Fibroblast of gingiva (primary cell): ENCODE measurements around the gene COL23A1.
A peak's percentile ranks its signal among the peaks of the same experiment; 100 is the strongest.

ENCODE experiments used
- DNase-seq: peaks from one replicate; pipeline ENCODE4 v3.0.0-alpha.2; 2011; ENCODE audit warnings: low read depth

The COL23A1 gene

DNA sequence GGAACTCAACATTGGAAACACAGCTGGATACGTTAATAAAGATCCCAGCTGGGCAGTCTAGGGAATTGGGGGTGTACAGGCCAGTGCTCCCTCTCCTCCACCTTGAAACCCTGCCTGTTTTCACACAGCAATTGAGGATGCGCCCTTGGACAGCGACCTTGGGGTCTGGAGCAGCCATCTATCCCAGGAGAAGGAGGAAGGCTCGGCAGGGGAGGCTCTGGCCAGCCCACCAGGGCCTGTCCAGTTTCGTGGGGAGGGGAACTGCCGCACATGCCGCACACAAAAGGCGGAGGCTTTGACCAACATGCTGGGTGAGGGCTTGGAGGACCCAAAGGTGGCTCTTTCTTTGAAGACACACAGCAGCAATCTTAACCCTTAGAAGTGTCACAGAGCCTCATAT is 1.4 kb downstream of the COL23A1 start:
- no peak for DNase-seq

DNA sequence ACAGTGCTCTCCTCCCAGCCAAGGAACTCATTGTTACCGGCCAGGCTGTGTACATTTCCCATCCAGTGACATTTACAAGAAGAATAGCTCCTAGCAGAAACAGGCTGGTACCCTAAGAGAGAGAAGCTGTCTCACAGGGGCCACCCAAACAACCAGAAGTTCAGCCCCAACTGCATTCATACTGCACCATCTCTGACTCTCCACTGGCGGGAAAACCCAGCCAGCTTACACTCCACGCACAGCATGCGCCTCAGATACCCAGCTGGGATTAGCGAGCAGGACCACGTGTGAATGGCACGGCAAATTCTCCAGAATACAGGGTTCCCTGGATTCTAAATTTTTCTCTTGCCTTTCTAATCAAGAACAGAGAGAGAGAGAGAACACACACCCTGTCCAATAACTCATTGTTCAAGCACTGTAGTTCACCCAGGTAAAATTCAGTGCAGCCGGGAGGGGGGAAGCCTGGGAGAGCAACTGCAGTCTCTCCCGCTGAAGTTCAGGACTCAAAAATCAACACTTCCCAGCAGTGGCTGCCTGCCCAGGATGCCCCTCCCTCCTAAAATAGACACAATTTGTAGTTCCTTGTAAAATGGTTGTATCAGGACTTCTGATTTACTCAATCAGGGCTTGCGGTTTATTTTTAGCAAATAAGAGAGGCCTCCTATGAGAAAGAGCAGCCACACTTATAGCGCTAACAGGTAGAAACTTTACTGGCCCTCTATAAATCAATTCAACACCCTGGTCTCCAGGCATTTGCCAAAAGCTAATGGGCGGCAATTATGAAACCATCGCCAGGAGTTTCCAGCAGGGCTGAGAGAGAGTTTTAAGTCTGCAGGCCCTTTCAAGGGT is 2.2 kb downstream of the COL23A1 start:
- DNase-seq: no peak

DNA sequence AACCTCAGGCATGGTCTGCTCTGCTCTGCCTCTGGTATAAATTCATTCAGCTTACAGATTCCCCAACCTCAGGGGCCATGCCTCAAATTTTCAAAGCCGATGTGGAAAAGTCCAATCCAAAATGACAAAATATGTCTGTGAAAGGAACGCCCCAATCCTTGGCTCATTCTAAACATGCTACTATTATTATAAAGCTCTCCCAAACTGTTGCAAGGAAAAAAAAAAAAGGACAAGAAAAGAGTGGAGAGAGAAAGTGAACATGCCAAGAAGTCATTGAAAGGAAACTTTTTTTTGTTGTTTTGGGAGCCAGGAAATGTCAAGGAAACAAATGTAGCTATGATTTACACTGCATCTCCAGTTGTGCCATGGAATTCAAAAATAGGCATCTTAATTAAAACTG is 3.8 kb downstream of the COL23A1 start:
- no peak for DNase-seq

DNA sequence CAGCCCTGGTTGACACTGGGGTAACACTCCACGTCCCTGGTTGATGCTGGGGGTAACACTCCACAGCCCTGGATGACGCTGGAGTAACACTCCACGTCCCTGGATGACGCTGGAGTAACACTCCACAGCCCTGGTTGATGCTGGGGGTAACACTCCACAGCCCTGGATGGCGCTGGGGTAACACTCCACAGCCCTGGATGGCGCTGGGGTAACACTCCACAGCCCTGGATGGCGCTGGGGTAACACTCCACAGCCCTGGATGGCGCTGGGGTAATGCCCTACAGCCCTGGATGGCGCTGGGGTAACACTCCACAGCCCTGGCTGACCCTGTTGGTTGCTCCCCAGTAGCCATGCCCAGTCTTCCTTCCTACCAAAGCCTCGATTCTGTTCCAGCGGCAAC is 4.8 kb downstream of the COL23A1 start:
- DNase-seq: peak; percentile 25

DNA sequence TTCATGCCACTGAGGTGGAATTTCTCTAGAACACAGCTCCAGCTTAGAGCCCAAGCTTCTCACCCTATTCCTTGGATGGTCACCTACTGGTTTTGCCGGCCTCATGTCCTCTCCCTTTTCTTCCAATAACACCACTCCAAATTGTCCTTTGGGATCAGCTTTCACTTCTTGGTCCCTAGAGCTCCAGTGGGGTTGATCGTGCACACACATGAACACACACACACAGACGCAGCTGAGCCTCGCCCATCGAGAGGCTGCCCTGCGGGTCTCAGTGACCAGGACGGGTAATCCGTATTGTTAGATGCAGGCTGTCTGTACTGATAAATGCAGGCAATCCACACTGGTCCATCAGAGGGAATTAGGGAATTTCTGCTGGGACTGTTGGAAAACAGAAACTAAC is 6.9 kb downstream of the COL23A1 start:
- no peak for DNase-seq

DNA sequence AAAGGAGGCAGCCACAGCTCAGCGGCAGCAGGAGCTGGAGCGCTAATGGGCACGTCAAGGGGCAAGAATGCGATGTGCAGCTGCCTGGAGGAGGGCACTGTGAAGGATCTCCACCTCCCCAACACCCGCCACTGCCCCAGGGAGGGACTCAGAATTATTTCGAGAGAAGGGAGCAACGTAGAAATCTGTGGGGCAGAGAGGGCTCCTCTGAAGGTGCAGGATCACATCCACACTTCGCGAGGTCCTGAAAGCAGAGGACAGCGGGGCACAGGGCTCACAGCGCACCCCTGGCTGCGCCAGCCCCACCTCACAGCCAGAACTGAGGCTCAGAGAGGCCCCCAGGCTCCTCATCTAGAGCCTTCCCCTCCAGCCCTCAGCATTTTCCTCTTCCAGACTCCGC is 7.9 kb downstream of the COL23A1 start:
- no peak for DNase-seq

DNA sequence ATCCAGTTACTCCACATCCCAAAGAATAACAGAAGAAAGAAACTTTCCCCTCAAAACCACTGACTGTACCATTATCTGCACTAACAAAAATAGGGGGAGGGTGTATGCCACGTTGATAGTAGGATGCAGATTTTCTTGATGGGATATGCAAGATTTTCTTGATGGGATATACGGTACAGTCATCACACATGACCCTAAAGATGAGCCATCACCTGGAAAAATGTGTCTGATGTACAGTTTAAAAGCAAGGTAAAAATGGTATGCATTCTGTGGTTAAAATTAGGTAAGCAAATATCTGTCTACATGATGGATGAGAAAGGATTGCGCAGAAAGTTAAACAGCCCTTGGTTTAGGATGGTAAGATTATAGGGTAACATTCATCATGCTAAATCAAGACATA is 8.6 kb downstream of the COL23A1 start:
- DNase-seq: no peak

DNA sequence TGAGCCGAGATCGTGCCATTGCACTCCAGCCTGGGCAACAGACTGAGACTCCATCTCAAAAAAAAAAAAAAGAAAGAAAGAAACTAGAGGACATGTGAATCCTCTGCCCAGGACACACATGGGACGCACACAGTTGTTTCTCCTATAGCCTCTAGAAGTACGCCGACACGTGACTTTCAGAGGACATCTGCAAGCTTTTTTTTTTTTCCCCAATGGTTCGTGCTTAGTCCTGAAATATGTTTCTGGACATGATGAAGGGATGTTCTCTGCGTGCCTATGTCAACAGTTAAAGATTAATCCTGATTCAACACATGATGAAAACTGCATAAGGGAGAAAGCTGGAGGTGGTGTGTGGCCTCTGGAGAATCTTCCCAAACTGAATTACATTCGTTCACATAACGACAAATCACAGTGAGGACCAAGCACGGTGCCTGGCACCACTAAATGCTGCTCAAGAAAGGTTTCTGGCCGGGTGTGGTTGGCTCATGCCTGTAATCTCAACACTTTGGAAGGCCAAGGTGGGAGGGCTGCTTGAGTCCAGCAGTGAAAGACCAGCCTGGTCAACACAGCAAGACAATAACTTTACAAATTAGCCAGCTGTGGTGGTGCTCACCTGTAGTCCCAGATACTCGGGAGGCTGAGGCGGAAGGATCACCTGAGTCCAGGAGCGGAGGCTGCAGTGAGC is 9.8 kb downstream of the COL23A1 start:
- no peak for DNase-seq

DNA sequence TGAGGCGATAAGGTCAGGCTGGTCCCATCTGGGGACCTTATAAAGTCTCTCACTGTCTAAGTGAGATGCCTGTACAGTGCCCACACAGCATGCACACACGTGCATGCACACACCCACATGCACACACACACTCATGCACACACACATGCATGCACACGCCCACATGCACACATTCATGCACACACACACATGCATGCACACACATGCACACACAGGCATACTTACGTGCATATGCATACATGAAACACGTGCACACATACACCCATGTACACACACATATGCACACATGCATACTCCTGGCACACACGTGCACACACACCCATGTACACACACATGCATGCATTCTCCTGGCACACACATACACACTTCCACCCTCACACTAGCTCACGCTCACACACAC is 12.2 kb downstream of the COL23A1 start:
- no peak for DNase-seq

DNA sequence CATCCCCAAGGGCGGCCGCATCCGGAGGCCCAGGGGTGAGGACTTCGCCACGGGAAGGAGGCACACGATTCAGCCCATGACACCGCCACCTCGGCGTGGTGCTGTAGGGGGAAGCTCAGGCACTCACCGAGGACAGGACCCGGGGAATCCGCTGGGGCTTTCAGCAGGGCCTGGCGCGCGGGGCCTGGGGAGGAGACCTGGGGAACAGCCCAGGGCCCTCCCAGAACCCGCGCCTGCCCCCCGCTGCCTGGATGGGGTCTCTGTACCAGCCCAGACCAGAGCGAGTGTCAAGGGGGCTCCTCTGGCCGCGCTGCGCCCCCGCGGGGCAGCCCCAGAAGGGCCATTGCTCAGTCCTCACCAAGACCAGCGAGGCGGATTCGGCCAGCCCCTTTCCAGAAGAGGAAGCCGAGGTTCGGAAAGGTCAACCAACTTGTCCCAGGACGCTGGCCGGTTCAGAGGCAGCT is 12.8 kb downstream of the COL23A1 start:
- DNase-seq: no peak

DNA sequence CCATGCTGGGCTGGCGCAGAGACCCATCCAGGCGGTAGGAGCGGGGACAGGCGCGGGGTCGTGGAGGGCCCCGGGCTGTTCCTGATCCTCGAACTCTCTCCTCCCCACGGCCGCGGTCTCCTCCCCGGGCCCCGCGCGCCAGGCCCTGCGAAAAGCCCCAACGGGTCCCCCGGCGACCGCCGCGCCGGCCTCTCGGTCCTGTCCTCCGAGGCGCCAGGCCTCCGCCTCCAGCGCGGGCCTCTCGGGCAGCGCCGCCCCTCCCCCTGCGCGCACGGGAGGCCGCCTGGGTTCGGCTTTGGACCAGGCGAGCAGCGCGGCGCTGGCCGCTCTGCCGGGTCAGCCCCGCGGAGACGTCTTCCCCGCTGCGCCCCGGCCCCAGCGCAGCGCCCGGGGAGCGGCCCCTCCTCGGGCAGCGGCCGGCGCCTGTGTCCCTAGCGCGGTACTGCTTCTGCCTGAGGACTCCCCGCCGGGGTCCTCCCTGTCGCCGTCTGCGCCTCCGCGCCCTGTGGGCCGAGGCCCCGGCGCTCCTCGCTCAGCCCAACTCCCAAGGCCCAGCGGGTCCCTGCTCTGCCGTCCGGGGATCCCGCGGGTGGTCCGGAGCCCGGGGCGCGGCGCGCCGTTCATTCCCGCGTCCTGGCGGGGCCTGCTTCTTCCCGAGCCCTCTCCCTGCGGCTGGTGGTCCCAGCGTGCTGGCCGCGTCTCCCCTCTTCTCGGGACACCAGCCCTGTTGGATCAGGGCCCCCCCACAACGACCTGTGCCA is 13.4 kb downstream of the COL23A1 start:
- no peak for DNase-seq

DNA sequence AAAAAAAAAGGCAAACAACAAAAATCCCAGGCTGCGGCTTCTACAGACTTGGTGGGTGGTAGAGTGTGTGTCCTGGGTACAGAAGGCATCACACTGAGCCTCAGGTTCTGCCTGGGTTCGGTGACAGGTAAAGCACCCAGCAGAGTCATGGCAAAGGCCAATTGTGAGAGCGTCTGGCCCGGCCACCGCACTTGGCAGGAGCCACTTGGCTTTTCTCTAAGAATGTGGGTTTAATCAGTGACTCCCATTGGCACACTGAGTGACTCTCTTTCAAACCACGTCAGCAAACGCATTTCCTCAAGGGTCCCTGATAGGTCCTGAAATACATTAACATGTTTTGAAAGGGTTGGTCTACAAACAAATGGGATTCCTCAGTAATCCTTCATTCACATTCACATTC is 17.0 kb downstream of the COL23A1 start:
- DNase-seq: no peak

DNA sequence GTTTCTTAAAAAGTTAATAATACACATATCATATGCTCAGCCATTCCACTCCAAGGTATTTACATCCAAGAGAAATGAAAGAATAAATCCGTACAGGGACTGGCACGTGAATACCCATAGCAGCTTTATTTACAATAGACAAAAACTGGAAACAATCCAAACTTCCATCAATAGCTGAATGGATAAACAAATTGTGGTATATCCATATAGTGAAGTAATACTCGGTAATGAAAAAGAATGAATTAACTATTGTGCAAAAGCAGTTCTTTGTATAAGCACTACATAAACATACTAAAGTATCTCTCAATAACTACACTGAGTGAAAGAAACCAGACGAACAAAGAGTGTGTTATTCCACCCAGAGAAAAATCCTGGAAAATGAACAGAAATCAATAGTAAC is 17.6 kb downstream of the COL23A1 start:
- DNase-seq: no peak

DNA sequence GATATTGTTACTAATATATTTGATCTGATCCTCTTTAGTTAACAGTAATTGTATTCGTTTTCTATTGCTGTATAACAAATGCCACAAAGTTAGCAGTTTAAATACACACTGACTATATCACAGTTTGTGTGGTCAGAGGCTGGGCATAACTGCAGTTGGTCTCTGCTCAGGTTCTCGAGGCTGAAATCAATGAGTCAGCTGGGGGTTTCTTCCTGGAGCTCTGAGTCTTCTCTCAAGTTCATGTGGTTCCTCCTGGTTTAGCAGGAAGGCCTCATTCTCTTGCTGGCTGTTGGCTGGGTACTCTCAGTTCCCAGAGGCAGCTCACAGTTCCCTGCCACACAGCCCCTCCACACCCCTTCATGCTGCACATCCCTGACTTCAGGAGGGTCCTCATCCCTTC is 20.7 kb downstream of the COL23A1 start:
- DNase-seq: no peak

DNA sequence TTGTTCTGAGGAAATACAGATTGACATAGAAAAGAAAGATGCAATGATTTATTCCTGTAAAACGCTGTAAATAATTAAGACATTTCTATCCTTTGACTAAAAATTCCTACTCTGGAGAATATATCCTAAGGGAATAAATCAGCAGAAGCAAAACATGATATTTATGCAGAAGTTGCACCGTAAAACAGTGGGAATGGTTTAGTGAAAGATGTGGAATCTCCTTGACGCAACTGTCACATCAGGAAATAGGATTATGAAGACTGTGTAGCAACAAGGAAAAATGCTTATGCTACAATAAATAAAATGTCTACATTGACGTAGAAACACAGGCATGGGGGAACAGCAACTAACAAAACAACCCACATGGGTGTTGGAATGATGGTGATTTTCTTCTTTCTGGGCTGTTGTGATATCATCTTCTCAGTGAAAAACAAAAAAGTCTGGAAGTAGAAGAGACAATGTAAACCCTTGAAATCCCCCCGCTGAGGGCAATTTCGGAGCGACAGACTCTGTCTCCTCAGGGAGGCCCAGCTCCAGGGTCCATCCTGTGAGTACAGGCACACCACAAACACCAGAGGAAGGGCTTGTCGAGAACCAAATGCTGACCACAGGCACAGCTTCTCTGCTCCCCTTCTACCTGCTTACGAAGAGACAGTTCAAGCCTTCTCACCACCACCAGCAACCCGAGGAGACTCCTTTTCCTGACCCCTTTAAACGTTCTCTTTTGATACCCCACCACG is 25.2 kb downstream of the COL23A1 start:
- peak; percentile 15 for DNase-seq

DNA sequence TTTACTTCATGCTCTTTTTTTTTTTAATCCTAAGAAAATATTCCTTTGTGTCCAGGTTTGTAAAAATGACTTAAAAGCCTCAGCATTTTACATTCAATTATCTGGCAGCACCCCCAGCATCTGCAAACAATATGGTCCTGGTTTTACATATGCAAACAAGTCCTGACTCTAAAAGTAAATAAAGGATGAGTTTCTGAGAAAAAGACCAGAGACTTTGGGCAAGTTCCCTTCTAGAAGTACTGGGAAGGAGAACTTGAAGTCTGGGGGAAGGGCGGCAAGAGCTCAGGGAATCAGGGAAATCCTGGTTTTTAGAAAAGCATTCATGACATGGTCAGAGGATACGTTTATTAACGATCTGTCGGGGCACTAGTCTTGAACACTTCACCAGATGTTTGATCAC is 25.8 kb downstream of the COL23A1 start:
- DNase-seq: no peak

DNA sequence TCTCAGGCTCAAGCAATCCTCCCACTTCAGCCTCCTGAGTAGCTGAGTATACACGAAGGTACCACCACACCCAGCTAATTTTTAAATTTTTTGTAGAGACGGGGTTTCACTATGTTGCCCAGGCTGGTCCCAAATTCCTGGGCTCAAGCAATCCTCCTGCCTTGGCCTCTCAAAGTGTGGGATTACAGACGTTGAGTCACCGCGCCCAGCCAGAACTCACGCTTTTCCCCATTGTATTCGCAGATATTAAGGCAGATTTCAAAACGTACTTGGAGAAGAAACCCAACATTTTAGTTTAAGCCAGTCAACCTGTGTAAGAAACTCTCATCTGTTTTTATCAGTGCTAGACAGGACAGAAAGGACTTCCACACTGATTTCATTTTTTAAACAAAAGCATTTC is 26.6 kb downstream of the COL23A1 start:
- no peak for DNase-seq

DNA sequence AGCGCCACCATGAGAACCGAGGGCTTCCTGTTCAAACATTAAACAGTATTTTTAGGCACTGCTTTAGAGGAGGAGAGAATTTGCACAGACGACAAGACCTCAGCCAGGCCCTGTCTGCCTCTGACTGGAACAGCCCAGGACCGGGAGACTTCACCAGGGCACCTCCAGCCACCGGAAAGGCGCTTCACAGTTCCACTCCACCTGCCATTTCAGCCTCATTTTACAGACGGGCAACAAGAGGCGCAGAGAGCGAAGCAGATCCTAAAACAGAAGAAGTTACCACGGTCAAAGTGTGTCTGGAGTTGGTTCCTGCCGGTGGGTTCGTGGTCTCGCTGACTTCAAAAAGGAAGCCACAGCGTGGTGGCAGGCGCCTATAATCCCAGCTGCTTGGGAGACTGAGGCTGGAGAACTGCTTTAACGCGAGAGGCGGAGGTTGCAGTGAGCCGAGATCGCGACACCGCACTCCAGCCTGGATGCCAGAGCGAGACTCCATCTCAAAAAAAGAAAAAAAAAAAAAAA is 28.4 kb downstream of the COL23A1 start:
- no peak for DNase-seq

DNA sequence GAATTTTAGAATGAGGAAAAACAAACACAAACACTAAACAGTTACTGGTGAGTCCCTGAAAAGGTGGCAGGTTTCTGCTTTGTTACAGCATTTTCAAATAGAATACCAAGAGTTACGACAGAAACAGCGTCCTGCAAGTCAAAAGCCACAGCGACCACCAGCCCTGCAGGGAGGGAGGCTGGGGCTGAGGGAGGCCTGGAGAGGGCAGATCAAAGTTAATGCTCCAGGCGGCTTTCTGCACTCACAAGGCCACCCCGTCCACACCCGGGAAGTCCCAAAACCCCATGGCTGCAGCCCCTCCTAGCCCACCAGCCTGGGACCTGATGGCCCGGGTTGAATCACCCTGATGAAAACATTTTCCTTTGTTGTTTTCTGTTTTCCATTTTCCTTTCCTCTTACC is 29.3 kb downstream of the COL23A1 start:
- no peak for DNase-seq

DNA sequence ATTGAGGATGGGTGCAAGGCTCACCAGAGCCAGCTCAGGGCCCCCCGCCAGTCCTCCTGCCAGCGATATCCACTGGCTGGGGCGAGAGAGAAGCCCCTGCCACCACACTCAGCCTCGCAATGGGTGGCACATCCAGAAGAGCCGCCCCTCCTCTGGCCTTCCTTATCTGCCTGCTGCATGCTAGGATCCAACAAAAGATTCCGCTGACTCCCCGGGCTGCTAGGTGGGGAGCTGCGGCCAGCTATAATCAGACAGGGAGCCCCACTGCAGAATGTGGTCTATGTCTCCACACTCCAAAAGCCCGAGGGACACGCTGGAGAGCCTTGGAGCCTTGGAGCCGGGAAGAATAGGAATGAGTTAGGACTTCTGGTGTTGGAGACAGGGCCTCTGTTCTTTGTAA is 32.8 kb downstream of the COL23A1 start:
- DNase-seq: no peak

DNA sequence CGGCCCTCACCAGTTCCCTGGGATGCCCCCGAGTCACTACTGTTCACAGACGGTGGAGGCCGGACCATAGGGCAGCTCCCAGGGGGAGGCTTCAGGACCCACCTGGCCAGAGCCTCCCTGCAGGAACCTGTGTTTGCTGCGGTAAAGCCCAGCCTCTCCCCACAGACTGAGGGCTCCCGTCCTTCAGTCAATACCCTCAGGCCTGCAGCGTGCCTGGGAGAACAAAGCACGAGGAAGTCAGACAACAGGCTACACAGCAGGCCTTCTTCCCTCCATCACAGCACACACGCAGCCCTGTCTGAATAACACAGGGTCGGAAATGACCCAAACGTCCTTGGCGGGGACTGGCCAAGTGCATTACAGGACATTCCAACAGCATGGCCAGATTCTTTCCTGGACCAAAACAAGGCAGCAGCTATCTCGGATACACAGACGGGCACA is 34.4 kb downstream of the COL23A1 start:
- DNase-seq: no peak

DNA sequence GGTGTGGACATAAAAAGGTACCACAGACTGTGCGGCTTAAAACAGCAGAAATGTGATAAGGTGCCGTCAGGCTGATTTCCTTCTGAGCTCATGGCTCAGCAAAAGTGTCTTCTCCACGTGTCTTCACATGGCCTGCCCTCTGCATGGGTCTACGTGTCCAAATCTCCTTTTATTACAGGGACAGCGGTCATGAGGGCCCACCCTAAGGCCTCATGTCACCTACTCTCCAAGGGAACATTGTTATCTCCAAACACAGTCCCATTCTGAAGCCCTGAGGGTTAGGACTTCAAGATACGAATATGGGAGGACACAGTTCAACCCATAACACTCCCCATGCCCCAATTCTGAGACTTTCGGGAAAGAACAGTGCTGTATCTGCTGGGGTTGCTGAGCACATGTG is 35.2 kb downstream of the COL23A1 start:
- no peak for DNase-seq
